CD14-positive monocyte (primary cell): ENCODE data around the gene LMX1B. TPM values are rescaled to one million over a fixed set of nuclear protein-coding genes. Genes with fewer than 3 reads are reported as not detected.

Experiments
- DNase-seq, 3 donors: peaks; one replicate each; pipeline ENCODE4 v3.0.0-alpha.2; 2011 to 2022
- H2AFZ ChIP-seq: 2 replicates; pipeline ENCODE4 v1.6.0; 2012; ENCODE audit warnings: mild to moderate bottlenecking, low read depth, low read length, inconsistent platforms; ENCODE audit not compliant: insufficient read depth, poor library complexity, severe bottlenecking
- H3K27ac ChIP-seq, 2 donors: 1 replicate in 1 of 2; 2 replicates in 1 of 2; pipeline ENCODE4 v1.5.1; 2012 to 2013; ENCODE audit warnings: low read length in 2 of 2, control low read depth in 1 of 2, inconsistent platforms in 1 of 2, low read depth in 1 of 2, mild to moderate bottlenecking in 1 of 2
- H3K27me3 ChIP-seq, 2 donors: one replicate each; pipeline versions ENCODE4 v1.6.0 to v1.6.1; 2011 to 2013; ENCODE audit warnings: low read length in 2 of 2; ENCODE audit not compliant: control insufficient read depth in 2 of 2, insufficient read depth in 2 of 2
- H3K36me3 ChIP-seq, 2 donors: replicated peaks in 1 of 2; 1 replicate in 1 of 2; 2 replicates in 1 of 2; pipeline versions ENCODE4 v1.5.1 to v1.6.1; 2012 to 2013; ENCODE audit warnings: low read length in 2 of 2, control low read depth in 1 of 2, inconsistent platforms in 1 of 2, mild to moderate bottlenecking in 1 of 2; ENCODE audit not compliant: insufficient read depth in 2 of 2, control insufficient read depth in 1 of 2
- H3K4me1 ChIP-seq, 2 donors: 1 replicate in 1 of 2; 2 replicates in 1 of 2; pipeline versions ENCODE4 v1.5.1 to v1.6.1; 2012 to 2013; ENCODE audit warnings: low read length in 2 of 2, control low read depth in 1 of 2, inconsistent platforms in 1 of 2, mild to moderate bottlenecking in 1 of 2, moderate library complexity in 1 of 2; ENCODE audit not compliant: insufficient read depth in 2 of 2, control insufficient read depth in 1 of 2
- H3K4me2 ChIP-seq: replicated peaks from 2 replicates; pipeline ENCODE3; 2012; ENCODE audit warnings: low read length, moderate library complexity, mild to moderate bottlenecking; ENCODE audit not compliant: poor library complexity, severe bottlenecking; ENCODE audit errors: extremely low read depth
- H3K4me3 ChIP-seq, 3 experiments: fragments of 200-600 bp in 1 of 3; sonication (generic) in 1 of 3; replicated peaks in 1 of 3; 1 replicate in 2 of 3; 2 replicates in 1 of 3; pipeline ENCODE4 v1.5.1; 2011 to 2013; ENCODE audit warnings: low read length in 3 of 3, mild to moderate bottlenecking in 3 of 3, control low read depth in 2 of 3, low read depth in 2 of 3, inconsistent platforms in 1 of 3, moderate library complexity in 1 of 3
- H3K79me2 ChIP-seq: 2 replicates; pipeline ENCODE4 v1.6.0; 2012; ENCODE audit warnings: mild to moderate bottlenecking, control low read depth, inconsistent platforms, low read length, moderate library complexity; ENCODE audit not compliant: insufficient read depth
- H3K9ac ChIP-seq: 2 replicates; pipeline ENCODE4 v1.6.0; 2017; ENCODE audit warnings: low read length, mild to moderate bottlenecking; ENCODE audit not compliant: insufficient read depth, poor library complexity, severe bottlenecking
- H3K9me3 ChIP-seq, 2 donors: replicated peaks in 1 of 2; 1 replicate in 1 of 2; 2 replicates in 1 of 2; pipeline versions ENCODE4 v1.5.1 to v1.6.1; 2012 to 2013; ENCODE audit warnings: low read length in 2 of 2, control low read depth in 1 of 2; ENCODE audit not compliant: control insufficient read depth in 1 of 2, insufficient read depth in 1 of 2
- H4K20me1 ChIP-seq: 2 replicates; pipeline ENCODE4 v1.6.0; 2012; ENCODE audit warnings: mild to moderate bottlenecking, low read length, control low read depth, moderate library complexity; ENCODE audit not compliant: insufficient read depth
- H3K27ac Mint-ChIP-seq, 7 donors: one replicate each; pipeline ENCODE4 v1.8.0; 2020; ENCODE audit warnings: mild to moderate bottlenecking in 7 of 7, mixed read lengths in 7 of 7, moderate library complexity in 6 of 7, inconsistent platforms in 2 of 7
- H3K27me3 Mint-ChIP-seq, 3 donors: one replicate each; pipeline ENCODE4 v1.8.0; 2021 to 2022; ENCODE audit warnings: low read depth in 3 of 3, mild to moderate bottlenecking in 3 of 3, mixed read lengths in 3 of 3, moderate library complexity in 3 of 3, inconsistent platforms in 1 of 3
- H3K36me3 Mint-ChIP-seq, 2 donors: one replicate each; pipeline ENCODE4 v1.8.0; 2020; ENCODE audit warnings: mixed read lengths in 2 of 2, inconsistent platforms in 1 of 2, mild to moderate bottlenecking in 1 of 2
- H3K4me1 Mint-ChIP-seq: one replicate; pipeline ENCODE4 v1.8.0; 2020; ENCODE audit warnings: mild to moderate bottlenecking, mixed read lengths
- H3K4me3 Mint-ChIP-seq, 2 donors: one replicate each; pipeline ENCODE4 v1.8.0; 2020; ENCODE audit warnings: mild to moderate bottlenecking in 2 of 2, mixed read lengths in 2 of 2, moderate library complexity in 1 of 2
- H3K9me3 Mint-ChIP-seq, 7 donors: one replicate each; pipeline ENCODE4 v1.8.0; 2020 to 2022; ENCODE audit warnings: mixed read lengths in 7 of 7, mild to moderate bottlenecking in 6 of 7, moderate library complexity in 6 of 7, inconsistent platforms in 2 of 7
- WGBS: methylation state at CpG from one replicate; pipeline ENCODE4 v1.1.5; 2013; ENCODE audit warnings: missing lambda C conversion rate; ENCODE audit not compliant: insufficient coverage; 5-methylcytosine and 5-hydroxymethylcytosine counted together
- intact Hi-C, 2 donors: fragments of 100-400 bp; cut with micrococcal nuclease; formaldehyde crosslinking; loops; one replicate each; pipeline versions ENCODE4 v1.15.0 to v1.15.1; 2023
- polyA plus RNA-seq, 3 donors: library from polyadenylated mRNA; depleted of rRNA in 1 of 3; unstranded in 2 of 3; stranded (reverse) in 1 of 3; fragments of 300-500 nt in 2 of 3; fragments of >200 nt in 1 of 3; fragmentation: Illumina TruSeq in 2 of 3; gene quantifications; 1 replicate in 2 of 3; 2 replicates in 1 of 3; pipeline ENCODE4 v1.2.3, GENCODE V29; 2012 to 2021
- TF ChIP-seq, protein P1 (sequence below): fragments of 200-600 bp; IDR thresholded peaks from one replicate; pipeline ENCODE4 v1.8.0; 2022; ENCODE audit warnings: antibody characterized with exemption, mild to moderate bottlenecking

Gene LMX1B
- polyA plus RNA-seq, 3 donors: not detected

DNA sequence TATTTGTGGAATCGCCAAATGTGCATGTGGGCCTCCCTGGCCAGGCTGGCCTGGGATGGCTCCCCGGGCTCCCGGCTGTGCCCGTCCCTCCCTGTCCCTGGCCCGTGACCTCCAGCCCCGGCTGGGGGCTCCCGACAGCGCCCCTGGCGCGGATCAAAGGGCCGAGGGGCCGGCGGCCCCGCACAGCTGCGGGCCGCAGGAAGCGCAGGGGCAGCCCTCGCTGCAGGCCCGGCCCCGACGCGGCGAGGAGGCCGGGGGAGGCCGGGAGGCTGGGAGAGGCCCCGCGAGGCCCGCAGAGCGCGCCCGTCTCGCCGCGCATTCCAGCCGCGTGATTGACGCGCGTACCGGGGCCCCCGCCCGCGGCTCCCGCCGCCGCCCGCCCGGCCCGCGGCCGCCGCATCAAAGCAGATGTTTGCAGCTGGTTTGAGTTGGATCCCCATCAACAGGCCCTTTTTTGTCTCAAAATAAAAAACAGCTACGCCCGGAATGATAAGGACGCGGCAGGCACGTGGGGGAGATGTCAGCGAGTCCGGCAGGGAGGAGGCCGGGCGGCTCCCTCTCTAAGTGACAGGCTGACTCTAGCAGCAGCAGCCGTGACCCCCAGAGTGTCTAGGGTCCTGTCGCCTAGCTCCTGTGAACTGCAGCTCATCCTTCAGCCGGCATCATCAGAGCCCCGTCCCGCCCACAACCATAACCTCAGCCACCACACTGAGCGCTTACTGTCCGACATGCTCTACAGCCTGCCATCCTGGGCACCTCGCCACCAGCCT is 69.4 kb downstream of the LMX1B start:
- no peak for DNase-seq
- peaks cover 0 to 13% of the 10 kb centered on the region in 2 donors for H3K9me3 ChIP-seq
- no peak overlapping the region for H3K27ac ChIP-seq
- intact Hi-C loops: no loop called here
- WGBS: 5% methylated on average over 69 of the region's 69 CpGs
- no peaks in the 10 kb centered on the region for H4K20me1 ChIP-seq
- H3K79me2 ChIP-seq: no peaks in the 10 kb centered on the region
- peaks cover 1% of the 10 kb centered on the region for H3K4me1 Mint-ChIP-seq
- H3K27me3 ChIP-seq: peaks cover 41 to 79% of the 10 kb centered on the region in 2 donors
- H2AFZ ChIP-seq: no peak overlapping the region
- H3K4me2 ChIP-seq: no peak overlapping the region
- H3K27me3 Mint-ChIP-seq: peaks cover 82 to 91% (median 82%) of the 10 kb centered on the region in 3 donors
- H3K9me3 Mint-ChIP-seq: peaks cover 0 to 6% (median 5%) of the 10 kb centered on the region in 7 donors
- H3K4me3 Mint-ChIP-seq: peak overlapping the region in 1 of 2 donors; percentile 81
- peaks cover 0 to 2% of the 10 kb centered on the region in 2 donors for H3K36me3 Mint-ChIP-seq
- H3K4me3 ChIP-seq: no peak overlapping the region
- no peak overlapping the region for H3K9ac ChIP-seq
- TF ChIP-seq, protein P1, sequence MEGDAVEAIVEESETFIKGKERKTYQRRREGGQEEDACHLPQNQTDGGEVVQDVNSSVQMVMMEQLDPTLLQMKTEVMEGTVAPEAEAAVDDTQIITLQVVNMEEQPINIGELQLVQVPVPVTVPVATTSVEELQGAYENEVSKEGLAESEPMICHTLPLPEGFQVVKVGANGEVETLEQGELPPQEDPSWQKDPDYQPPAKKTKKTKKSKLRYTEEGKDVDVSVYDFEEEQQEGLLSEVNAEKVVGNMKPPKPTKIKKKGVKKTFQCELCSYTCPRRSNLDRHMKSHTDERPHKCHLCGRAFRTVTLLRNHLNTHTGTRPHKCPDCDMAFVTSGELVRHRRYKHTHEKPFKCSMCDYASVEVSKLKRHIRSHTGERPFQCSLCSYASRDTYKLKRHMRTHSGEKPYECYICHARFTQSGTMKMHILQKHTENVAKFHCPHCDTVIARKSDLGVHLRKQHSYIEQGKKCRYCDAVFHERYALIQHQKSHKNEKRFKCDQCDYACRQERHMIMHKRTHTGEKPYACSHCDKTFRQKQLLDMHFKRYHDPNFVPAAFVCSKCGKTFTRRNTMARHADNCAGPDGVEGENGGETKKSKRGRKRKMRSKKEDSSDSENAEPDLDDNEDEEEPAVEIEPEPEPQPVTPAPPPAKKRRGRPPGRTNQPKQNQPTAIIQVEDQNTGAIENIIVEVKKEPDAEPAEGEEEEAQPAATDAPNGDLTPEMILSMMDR: no peak
- H3K4me1 ChIP-seq: no peaks in the 10 kb centered on the region
- no peaks in the 10 kb centered on the region for H3K36me3 ChIP-seq
- no peak overlapping the region for H3K27ac Mint-ChIP-seq

GRCh38 chr9:126683698-126684044 is 69.9 kb downstream of the LMX1B start:
- Histone ChIP-seq H2AFZ (no peak overlapping the region), H3K36me3 (no peaks in the 10 kb centered on the region), H3K9me3 (peaks cover 0 to 13% of the 10 kb centered on the region in 2 donors), H3K9ac (no peak overlapping the region), H3K4me2 (no peak overlapping the region), H3K27me3 (peaks cover 41 to 76% of the 10 kb centered on the region in 2 donors), H3K79me2 (no peaks in the 10 kb centered on the region), H3K4me1 (no peaks in the 10 kb centered on the region), H3K27ac (no peak overlapping the region), H3K4me3 (no peak overlapping the region), H4K20me1 (no peaks in the 10 kb centered on the region)
- TF ChIP-seq, protein P1: no peak
- peaks cover 79 to 88% (median 81%) of the 10 kb centered on the region in 3 donors for H3K27me3 Mint-ChIP-seq
- H3K9me3 Mint-ChIP-seq: peaks cover 0 to 6% (median 5%) of the 10 kb centered on the region in 7 donors
- H3K4me1 Mint-ChIP-seq: peaks cover 1% of the 10 kb centered on the region
- H3K27ac Mint-ChIP-seq: no peak overlapping the region
- H3K4me3 Mint-ChIP-seq: peak overlapping the region in 1 of 2 donors; percentile 78
- WGBS: 66% methylated on average over 2 of the region's 5 CpGs
- intact Hi-C loops: no loop called here
- peaks cover 0 to 2% of the 10 kb centered on the region in 2 donors for H3K36me3 Mint-ChIP-seq
- no peak for DNase-seq
